Ishikawa (cell line): ENCODE data around the gene AQP7.
"Not testable (repeated sequence)": the region's sequence is repeated elsewhere in the genome, so short reads cannot be mapped to it uniquely, and the experiment has no call there.

Source experiments
- CEBPB ChIP-seq: IDR thresholded peaks from 2 replicates; pipeline ENCODE4 v1.6.1; 2012
- CREB1 ChIP-seq: IDR thresholded peaks from 2 replicates; pipeline ENCODE4 v1.6.1; 2012; ENCODE audit warnings: low read depth
- EGR1 ChIP-seq: IDR thresholded peaks from 2 replicates; pipeline ENCODE4 v1.6.1; 2012
- EP300 ChIP-seq: IDR thresholded peaks from 2 replicates; pipeline ENCODE4 v1.6.1; 2012; ENCODE audit warnings: borderline replicate concordance
- MAX ChIP-seq: IDR thresholded peaks from 2 replicates; pipeline ENCODE4 v1.6.1; 2012
- NFIC ChIP-seq: IDR thresholded peaks from 2 replicates; pipeline ENCODE4 v1.6.1; 2012
- REST ChIP-seq: IDR thresholded peaks from 2 replicates; pipeline ENCODE4 v1.6.1; 2012; ENCODE audit warnings: low read depth, mild to moderate bottlenecking
- USF1 ChIP-seq: IDR thresholded peaks from 2 replicates; pipeline ENCODE4 v1.6.1; 2012

GRCh38 chr9:33382397-33382796, 20.0 kb downstream of the AQP7 start:
- not testable (repeated sequence) for TF ChIP-seq EGR1, CREB1, USF1, REST, EP300, MAX, NFIC
- TF ChIP-seq CEBPB: peak; percentile 78
